OCI-LY3 (cell line): Measurements from ENCODE around the gene CSPG4.

Experiments
- EZH2phosphoT487 ChIP-seq: fragments of 200-600 bp; shearing (Covaris generic); IDR thresholded peaks from 2 replicates; pipeline ENCODE4 v1.6.1; 2018; ENCODE audit warnings: antibody characterized with exemption, mixed run types, low read depth
- TF ChIP-seq, protein P1 (sequence below): fragments of 200-600, 300-600 bp; sonication (generic); IDR thresholded peaks from 2 replicates; pipeline ENCODE4 v1.5.1; 2014; ENCODE audit warnings: antibody characterized with exemption, low read length, low read depth

DNA sequence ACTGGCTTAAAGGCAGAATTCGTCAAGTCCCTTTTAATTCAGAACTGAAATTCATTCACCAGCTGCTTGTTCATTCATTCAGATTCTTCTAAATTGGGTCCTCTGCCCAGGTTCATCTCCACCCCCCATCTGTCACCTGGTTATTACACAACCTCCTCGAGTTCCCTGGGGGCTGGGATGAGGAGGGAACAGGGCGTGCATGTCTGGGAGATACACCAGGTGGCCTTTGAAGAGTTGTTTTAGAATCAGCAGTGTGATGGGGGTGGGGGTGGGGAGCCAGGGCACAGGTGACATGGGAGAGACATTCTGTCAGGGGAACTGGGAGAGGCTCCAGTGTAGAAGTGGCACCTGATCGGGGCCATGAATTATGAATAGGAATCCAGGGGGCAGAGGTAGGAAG lies 56.7 kb downstream of the CSPG4 start:
- TF ChIP-seq, protein P1, sequence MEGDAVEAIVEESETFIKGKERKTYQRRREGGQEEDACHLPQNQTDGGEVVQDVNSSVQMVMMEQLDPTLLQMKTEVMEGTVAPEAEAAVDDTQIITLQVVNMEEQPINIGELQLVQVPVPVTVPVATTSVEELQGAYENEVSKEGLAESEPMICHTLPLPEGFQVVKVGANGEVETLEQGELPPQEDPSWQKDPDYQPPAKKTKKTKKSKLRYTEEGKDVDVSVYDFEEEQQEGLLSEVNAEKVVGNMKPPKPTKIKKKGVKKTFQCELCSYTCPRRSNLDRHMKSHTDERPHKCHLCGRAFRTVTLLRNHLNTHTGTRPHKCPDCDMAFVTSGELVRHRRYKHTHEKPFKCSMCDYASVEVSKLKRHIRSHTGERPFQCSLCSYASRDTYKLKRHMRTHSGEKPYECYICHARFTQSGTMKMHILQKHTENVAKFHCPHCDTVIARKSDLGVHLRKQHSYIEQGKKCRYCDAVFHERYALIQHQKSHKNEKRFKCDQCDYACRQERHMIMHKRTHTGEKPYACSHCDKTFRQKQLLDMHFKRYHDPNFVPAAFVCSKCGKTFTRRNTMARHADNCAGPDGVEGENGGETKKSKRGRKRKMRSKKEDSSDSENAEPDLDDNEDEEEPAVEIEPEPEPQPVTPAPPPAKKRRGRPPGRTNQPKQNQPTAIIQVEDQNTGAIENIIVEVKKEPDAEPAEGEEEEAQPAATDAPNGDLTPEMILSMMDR = no peak
- no peak for TF ChIP-seq EZH2phosphoT487
